ENCODE results near the gene CCDC169. TPM values are rescaled to one million over a fixed set of nuclear protein-coding genes. Genes with fewer than 3 reads are reported as not detected.
"Not testable (repeated sequence)": the region's sequence is repeated elsewhere in the genome, so short reads cannot be mapped to it uniquely, and the experiment has no call there.

CCDC169 gene
- total RNA-seq, 1 donor from 2014 or later, result 0.48 TPM

- DNase-seq (ENCODE audit: low spot score), result not testable (repeated sequence)
Measured at GRCh38 chr13:36319793-36320192, 22.2 kb upstream of the CCDC169 start.

GRCh38 chr13:36313047-36313969 is 15.7 kb upstream of the CCDC169 start:
- no peak for DNase-seq (ENCODE audit: low spot score)

- DNase-seq (ENCODE audit: low spot score), result no peak
Measured at GRCh38 chr13:36310417-36311108, 12.9 kb upstream of the CCDC169 start.

- DNase-seq (ENCODE audit: low spot score), result no peak
Measured at GRCh38 chr13:36302289-36302688, 4.7 kb upstream of the CCDC169 start.

GRCh38 chr13:36299469-36299868 is 1.9 kb upstream of the CCDC169 start:
- DNase-seq (ENCODE audit: low spot score), result not testable (repeated sequence)

GRCh38 chr13:36298535-36299068 is 988 bp upstream of the CCDC169 start:
- DNase-seq (ENCODE audit: low spot score), result no peak

- no peak for DNase-seq (ENCODE audit: low spot score)
Measured at GRCh38 chr13:36294096-36294495, 3.5 kb downstream of the CCDC169 start.

- no peak for DNase-seq (ENCODE audit: low spot score)
Measured at GRCh38 chr13:36293497-36293896, 4.1 kb downstream of the CCDC169 start.

GRCh38 chr13:36288794-36289391 is 8.7 kb downstream of the CCDC169 start:
- DNase-seq (ENCODE audit: low spot score), result no peak

- no peak for DNase-seq (ENCODE audit: low spot score)
Measured at GRCh38 chr13:36286006-36286405, 11.6 kb downstream of the CCDC169 start.

GRCh38 chr13:36282821-36283432 is 14.7 kb downstream of the CCDC169 start:
- no peak for DNase-seq (ENCODE audit: low spot score)

- DNase-seq (ENCODE audit: low spot score), result no peak
Measured at GRCh38 chr13:36275190-36276002, 22.2 kb downstream of the CCDC169 start.

GRCh38 chr13:36273431-36273830 is 24.2 kb downstream of the CCDC169 start:
- no peak for DNase-seq (ENCODE audit: low spot score)

- no peak for DNase-seq (ENCODE audit: low spot score)
Measured at GRCh38 chr13:36261976-36262375, 35.6 kb downstream of the CCDC169 start.

GRCh38 chr13:36261011-36261410 is 36.6 kb downstream of the CCDC169 start:
- DNase-seq (ENCODE audit: low spot score), result no peak

- no peak for DNase-seq (ENCODE audit: low spot score)
Measured at GRCh38 chr13:36259361-36260137, 38.1 kb downstream of the CCDC169 start.

- no peak for DNase-seq (ENCODE audit: low spot score)
Measured at GRCh38 chr13:36258831-36259230, 38.8 kb downstream of the CCDC169 start.

GRCh38 chr13:36251526-36251925 is 46.1 kb downstream of the CCDC169 start:
- DNase-seq (ENCODE audit: low spot score), result no peak

GRCh38 chr13:36251017-36251416 is 46.6 kb downstream of the CCDC169 start:
- no peak for DNase-seq (ENCODE audit: low spot score)

- no peak for DNase-seq (ENCODE audit: low spot score)
Measured at GRCh38 chr13:36248700-36249099, 48.9 kb downstream of the CCDC169 start.
